ENCODE measurements around the gene MYOT.

DNA sequence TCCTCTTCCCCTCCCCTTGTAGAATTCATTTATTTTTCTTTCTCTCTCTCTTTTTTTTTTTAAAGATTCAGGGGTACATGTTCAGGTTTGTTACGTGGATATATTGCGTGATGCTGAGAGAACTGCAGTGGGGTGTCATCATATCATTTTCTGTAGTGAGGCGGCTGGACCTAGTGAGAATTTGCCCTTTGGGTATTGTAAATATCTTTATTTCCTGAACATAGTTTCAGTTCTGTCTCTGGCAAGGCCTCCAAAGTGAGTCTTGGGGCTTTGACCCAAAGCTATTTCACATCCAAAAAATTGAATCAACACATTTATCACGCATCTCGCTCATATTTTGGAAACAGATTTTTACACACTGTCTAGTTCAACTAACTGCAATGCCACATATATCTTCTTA is 25.4 kb upstream of the MYOT start:
- TF ChIP-seq POLR2A (IDR thresholded peaks at IDR 0.05), result no peak
- TF ChIP-seq, protein P1, sequence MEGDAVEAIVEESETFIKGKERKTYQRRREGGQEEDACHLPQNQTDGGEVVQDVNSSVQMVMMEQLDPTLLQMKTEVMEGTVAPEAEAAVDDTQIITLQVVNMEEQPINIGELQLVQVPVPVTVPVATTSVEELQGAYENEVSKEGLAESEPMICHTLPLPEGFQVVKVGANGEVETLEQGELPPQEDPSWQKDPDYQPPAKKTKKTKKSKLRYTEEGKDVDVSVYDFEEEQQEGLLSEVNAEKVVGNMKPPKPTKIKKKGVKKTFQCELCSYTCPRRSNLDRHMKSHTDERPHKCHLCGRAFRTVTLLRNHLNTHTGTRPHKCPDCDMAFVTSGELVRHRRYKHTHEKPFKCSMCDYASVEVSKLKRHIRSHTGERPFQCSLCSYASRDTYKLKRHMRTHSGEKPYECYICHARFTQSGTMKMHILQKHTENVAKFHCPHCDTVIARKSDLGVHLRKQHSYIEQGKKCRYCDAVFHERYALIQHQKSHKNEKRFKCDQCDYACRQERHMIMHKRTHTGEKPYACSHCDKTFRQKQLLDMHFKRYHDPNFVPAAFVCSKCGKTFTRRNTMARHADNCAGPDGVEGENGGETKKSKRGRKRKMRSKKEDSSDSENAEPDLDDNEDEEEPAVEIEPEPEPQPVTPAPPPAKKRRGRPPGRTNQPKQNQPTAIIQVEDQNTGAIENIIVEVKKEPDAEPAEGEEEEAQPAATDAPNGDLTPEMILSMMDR (IDR thresholded peaks at IDR 0.05), result no peak
- no peak for TF ChIP-seq EP300 (IDR thresholded peaks at IDR 0.05)

Measured in ovary (tissue), 3 donors.